Activated T-cell treated with anti-CD3 and anti-CD28 coated beads, Interleukin-2, amount 50 U/mL, for 48 hours (primary cell): Measurements from ENCODE around the gene FAM209A.
A peak's percentile ranks its signal among the peaks of the same experiment; 100 is the strongest.
"Not testable (repeated sequence)": the region's sequence is repeated elsewhere in the genome, so short reads cannot be mapped to it uniquely, and the experiment has no call there.

ENCODE experiments used
- DNase-seq, 2 experiments: peaks; one replicate each; pipeline ENCODE4 v3.0.0-alpha.2; 2020

The FAM209A gene

DNA sequence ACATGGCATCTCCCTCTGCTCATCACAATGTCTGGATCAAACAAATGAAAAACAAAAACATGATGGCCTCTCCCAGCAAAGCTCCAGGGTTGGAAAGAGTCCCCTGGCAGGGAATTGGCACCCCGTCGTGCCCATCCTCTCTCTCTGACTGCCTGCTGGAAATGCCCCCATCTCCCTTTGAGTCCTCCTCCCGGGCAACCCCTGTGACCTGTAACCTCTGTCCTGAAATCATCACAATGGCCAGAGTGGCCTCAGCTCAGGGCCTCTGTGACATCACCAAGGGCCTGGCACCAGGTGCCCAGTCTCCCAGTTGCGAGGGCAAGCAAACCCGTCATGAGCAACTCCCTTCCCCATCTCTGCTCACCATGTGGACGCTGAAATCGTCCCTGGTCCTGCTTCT is at the start of gene FAM209A:
Gene FAM209A, plus strand, starts transcription at position 301 of the 400 bp plus-strand sequence. Its CDS starts 65 bp downstream, at position 366.
- not testable (repeated sequence) for DNase-seq

DNA sequence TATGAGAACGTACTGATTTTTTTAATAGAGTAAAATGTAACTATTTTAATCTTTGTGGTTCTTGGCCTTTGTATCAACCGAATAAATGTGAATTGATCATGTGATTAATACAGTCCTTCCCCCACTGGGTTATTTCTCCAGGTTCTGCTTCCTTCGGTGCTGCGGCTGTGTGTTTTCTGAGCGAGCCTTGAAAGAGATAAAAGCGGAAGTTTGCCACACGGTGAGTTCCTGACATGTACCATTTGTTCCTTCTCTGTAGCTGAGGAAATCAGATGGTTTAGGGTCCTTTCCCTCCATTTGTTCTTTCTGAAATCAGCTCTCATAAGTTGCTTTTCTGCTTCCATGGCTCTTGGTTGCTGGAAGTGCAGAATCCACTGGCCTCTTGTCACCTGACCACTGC is 40.6 kb upstream of the FAM209A start:
- DNase-seq = no peak

DNA sequence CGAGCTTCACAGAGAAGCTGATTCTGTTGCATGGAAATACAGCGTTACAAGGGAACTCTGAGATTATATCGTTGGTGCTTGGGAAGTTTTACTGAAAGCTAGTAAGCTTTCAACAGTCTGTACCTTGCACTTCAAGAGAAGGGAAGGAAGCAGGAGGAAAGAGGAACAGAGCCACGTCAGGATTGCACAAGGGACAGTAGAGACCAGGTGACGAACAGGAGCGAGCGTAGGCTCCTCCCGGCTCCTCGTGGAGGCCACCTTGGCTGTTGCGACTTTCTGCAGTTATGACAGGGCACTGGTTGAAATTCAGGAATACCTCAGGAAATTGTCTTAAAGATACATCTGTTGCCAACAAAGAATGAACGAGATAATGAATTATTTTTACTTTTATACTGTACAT is 37.3 kb upstream of the FAM209A start:
- DNase-seq = no peak

GRCh38 chr20:56488566-56488965 is 36.0 kb upstream of the FAM209A start:
- no peak for DNase-seq

- DNase-seq = no peak
These were observed 23.4 kb upstream of the FAM209A start for GRCh38 chr20:56501116-56501515.

- no peak for DNase-seq
These were observed 20.6 kb upstream of the FAM209A start for GRCh38 chr20:56503916-56504315.

DNA sequence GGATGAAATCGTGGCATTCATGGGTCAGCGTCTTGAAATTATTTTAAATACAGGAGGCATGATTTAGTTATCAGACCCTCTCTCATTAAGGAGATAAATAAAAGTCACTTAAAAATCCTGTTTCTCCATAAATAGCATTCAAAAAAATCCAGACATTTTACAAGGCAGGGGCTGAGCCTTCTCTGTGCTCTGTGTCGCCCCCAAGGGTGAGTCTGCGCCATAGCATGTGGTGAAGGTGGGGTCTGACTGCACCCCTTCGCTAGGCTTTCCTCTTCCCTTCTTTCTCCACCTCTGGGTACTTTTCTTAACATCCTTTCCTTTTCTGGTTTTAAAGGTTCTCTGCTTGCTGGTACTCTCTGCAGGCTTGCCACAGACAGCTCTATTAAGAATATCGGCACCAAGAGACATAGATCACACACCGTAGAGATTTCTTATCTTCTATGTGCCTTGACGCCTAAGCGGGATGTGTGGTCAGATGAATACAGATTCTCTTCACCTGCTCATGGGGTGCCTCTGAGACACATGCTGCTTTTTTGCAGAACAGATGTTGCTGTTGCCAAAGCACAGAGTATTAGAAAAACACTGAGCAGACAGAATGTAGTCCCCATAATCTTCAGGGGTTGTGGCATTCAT is 20.1 kb upstream of the FAM209A start:
- DNase-seq = peak; percentile 30 to 43

DNA sequence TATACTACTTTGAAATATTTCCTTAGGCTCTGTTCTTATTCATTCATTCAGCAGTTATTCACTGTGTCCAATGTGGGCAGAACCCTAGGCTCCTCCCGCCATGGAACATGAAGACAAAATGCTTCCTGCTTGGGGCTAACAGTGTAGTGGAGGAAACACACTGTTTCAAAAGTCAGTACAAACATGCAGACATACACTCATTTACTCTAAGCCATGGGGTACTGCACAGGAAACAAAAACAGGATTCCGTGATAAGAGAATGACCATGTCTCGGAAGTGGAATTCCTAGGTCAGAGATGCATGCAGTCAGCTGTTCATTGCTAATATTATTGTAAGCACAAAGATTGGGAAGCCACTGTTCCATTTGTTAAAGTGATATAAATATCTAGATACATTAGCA is 18.4 kb upstream of the FAM209A start:
- DNase-seq = no peak

DNA sequence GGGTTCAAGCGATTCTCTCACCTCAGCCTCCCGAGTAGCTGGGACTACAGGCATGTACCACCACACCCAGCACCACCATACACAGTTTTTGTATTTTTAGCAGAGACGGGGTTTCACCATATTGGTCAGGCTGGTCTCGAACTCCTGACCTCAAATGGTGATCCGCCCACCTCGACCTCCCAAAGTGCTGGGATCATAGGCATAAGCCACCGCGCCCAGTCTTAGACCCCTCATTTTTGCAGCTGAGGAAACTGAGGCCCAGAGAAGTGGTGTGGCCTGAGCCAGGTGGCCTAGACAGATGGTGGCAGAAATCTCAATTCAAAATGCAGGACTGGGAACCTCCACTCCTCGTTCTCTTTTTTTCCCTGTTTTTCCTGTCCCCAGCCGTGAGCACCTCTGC is 12.6 kb upstream of the FAM209A start:
- DNase-seq = no peak

DNA sequence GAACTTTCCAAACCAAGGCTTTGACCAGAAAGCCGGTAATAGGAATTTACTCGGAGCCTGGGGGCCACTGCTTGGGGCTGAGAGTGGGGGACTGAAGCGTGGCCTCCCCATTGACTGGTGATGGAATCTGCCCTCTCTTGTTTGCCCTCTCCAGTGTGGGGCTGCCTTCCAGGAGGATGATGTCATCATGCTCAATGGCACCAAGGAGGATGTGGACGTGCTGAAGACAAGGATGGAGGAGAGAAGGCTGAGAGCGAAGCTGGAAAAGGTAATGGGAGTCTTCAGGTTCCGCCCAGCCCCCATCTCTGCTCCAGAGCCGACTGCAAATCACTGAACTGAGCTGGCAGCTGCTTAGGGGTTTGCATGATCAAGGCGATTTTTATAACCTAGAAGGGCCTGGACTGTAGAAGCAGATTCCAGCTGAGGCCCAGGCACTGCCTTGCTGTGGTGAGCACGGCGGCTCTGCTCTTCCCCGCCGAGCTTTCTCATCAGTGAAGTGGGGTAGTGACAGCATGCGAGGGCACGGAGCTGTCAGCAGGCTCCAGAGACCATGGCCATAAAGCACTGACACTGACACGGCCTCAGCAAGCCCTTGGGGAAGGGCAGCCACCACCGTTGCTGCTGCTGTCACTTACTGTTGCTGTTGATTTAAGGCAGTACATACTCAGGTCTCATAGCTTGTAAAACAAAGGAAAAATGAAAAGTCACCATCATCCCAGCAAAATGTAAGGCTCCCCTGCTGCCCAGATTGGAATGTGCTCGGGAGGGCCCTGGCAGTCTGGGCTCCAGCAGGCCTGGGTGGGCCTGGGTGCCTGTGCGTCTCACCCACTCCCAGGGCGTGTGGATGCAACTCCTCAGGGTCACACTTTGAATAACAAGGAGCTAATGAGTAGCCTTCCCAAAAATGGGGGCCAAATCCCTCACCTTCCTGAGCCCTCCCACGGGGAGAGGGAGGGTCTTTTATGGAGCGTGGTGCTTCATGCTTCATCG is 11.1 kb upstream of the FAM209A start:
- DNase-seq = no peak

- DNase-seq = no peak
These were observed 7.9 kb upstream of the FAM209A start for GRCh38 chr20:56516631-56517030.

DNA sequence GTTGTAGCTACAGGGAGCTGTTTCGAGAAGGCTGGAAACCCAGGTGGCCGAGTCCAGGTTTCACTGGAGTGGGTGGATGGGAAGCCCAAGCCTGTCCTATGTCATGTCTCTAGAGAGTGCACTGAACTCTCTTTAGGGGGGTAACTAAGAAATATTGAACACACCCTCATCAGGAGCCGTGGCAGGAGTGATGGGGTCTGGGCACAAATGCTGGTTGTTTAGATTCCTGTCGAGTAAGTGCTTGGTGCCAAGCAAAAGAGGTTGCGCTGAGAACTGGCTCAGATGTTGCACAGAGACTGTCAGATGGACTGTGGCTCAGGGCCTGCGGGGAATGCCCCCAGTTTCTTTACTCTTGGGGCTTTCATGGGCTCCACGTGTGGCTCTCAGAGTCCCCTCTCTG is 7.3 kb upstream of the FAM209A start:
- no peak for DNase-seq

DNA sequence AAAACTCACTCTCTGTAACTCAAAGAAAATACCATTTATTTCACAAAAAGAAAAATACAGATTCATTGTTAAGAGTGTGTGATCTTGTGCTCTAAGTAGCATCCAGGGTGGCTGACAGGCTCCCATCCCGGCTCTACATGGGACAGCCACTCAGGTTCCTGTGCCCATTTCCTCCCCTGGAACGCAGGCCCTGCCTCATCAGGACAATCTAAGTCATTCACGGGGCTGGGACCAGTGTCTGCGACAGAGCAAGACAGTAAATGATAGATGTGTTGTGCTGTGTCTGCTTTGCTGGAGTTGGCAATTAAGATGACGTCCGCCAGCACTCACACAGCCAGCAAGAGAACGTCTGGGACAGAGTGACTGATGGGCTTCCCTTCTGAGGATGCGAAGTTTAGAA is 6.9 kb upstream of the FAM209A start:
- DNase-seq = no peak

- DNase-seq = no peak
These were observed 6.4 kb upstream of the FAM209A start for GRCh38 chr20:56518126-56518525.

- no peak for DNase-seq
These were observed 5.7 kb upstream of the FAM209A start for GRCh38 chr20:56518721-56519398.

GRCh38 chr20:56519551-56519950 is 5.0 kb upstream of the FAM209A start:
- no peak for DNase-seq

- no peak for DNase-seq
These were observed 4.4 kb upstream of the FAM209A start for GRCh38 chr20:56520180-56520579.

- DNase-seq = not testable (repeated sequence)
These were observed 3.7 kb upstream of the FAM209A start for GRCh38 chr20:56520746-56521354.

- no peak for DNase-seq
These were observed 2.2 kb upstream of the FAM209A start for GRCh38 chr20:56522311-56522710.

GRCh38 chr20:56527521-56527920 is 3.0 kb downstream of the FAM209A start:
- DNase-seq = no peak

GRCh38 chr20:56532946-56533345 is 8.4 kb downstream of the FAM209A start, which contains the start of gene FAM209B:
FAM209B (plus strand) TSS chr20:56533246; CDS start chr20:56533342, 96 bp downstream.
- not testable (repeated sequence) for DNase-seq

- DNase-seq = no peak
These were observed 13.5 kb downstream of the FAM209A start for GRCh38 chr20:56537997-56538396.

DNA sequence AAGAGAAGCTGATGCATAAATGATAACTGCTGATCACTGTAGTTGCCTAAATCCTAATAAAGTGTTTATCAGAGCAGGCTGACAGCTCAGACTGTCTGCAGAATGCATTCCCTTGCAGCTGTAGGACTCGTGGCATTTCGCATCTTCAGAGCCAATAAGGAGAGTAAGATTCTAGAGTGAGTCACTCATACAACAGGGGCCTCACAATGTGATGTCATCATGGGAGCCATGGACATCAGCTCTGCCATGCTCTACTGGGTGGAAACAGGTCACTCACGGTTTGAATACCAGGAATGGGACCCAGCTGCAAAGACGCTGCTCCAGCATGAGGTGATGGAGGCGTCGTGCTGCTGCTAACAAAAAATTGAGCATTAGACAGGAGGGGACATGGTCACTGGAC is 15.9 kb downstream of the FAM209A start:
- no peak for DNase-seq
